ENCODE measurements around the gene PRMT7.

- TF ChIP-seq POLR2AphosphoS5 (IDR thresholded peaks at IDR 0.05) (no peak), CTCF (IDR thresholded peaks at IDR 0.05) (no peak), EP300 (IDR thresholded peaks at IDR 0.05) (no peak)
These were observed 36.9 kb upstream of the PRMT7 start for GRCh38 chr16:68273896-68274295.

All from gastroesophageal sphincter (tissue), 3 donors.